ENCODE data around the gene PDXK.

PDXK gene

GRCh38 chr21:43809346-43809799, 90.4 kb downstream of the PDXK start:
- no peaks in the 10 kb centered on the region for H3K27me3 ChIP-seq (ENCODE audit: insufficient read depth, low read length)
- H3K4me3 ChIP-seq (ENCODE audit: low read depth, low read length, poor library complexity, severe bottlenecking): peak overlapping the region; percentile 66
- H3K9me3 ChIP-seq (ENCODE audit: low read length): no peaks in the 10 kb centered on the region
- H4K20me1 ChIP-seq (ENCODE audit: insufficient read depth, low read length): no peaks in the 10 kb centered on the region
- peaks cover 75% of the 10 kb centered on the region for H3K4me1 ChIP-seq (ENCODE audit: insufficient read depth, low read length, severe bottlenecking)
- H3K36me3 ChIP-seq (ENCODE audit: insufficient read depth, low read length): peaks cover 15% of the 10 kb centered on the region
- no peaks in the 10 kb centered on the region for H3F3A ChIP-seq (ENCODE audit: insufficient read depth, low read length)
- no peak overlapping the region for H2AFZ ChIP-seq (ENCODE audit: low read length)
- H3K27ac ChIP-seq (ENCODE audit: low read depth, low read length, poor library complexity, severe bottlenecking): peak overlapping the region; percentile 99
- peak overlapping the region; percentile 89 for H3K9ac ChIP-seq (ENCODE audit: low read length)
- no peaks in the 10 kb centered on the region for H3K79me2 ChIP-seq (ENCODE audit: insufficient read depth, low read length)
- peak; percentile 13; the same call in 1 of the 2 replicates for TF ChIP-seq CTCF (IDR thresholded peaks at IDR 0.05; ENCODE audit: low read length)
- TF ChIP-seq EZH2 (IDR thresholded peaks at IDR 0.05; ENCODE audit: borderline replicate concordance, low read length): no peak
- H3K4me2 ChIP-seq (ENCODE audit: low read length): peak overlapping the region; percentile 88
- no peaks in the 10 kb centered on the region for H3K9me2 ChIP-seq (ENCODE audit: low read depth, low read length)

- Histone ChIP-seq H3K4me3 (ENCODE audit: low read depth, low read length, poor library complexity, severe bottlenecking) (peak overlapping the region; percentile 66), H4K20me1 (ENCODE audit: insufficient read depth, low read length) (no peaks in the 10 kb centered on the region), H2AFZ (ENCODE audit: low read length) (no peak overlapping the region), H3K27ac (ENCODE audit: low read depth, low read length, poor library complexity, severe bottlenecking) (peak overlapping the region; percentile 99), H3K27me3 (ENCODE audit: insufficient read depth, low read length) (no peaks in the 10 kb centered on the region), H3K9me2 (ENCODE audit: low read depth, low read length) (no peaks in the 10 kb centered on the region), H3K9me3 (ENCODE audit: low read length) (no peaks in the 10 kb centered on the region), H3K9ac (ENCODE audit: low read length) (peak overlapping the region; percentile 89), H3K4me1 (ENCODE audit: insufficient read depth, low read length, severe bottlenecking) (peaks cover 69% of the 10 kb centered on the region), H3F3A (ENCODE audit: insufficient read depth, low read length) (no peaks in the 10 kb centered on the region), H3K36me3 (ENCODE audit: insufficient read depth, low read length) (peaks cover 11% of the 10 kb centered on the region; the same call in 1 of the 2 replicates), H3K79me2 (ENCODE audit: insufficient read depth, low read length) (no peaks in the 10 kb centered on the region), H3K4me2 (ENCODE audit: low read length) (peak overlapping the region; percentile 88)
- TF ChIP-seq CTCF (IDR thresholded peaks at IDR 0.05; ENCODE audit: low read length) (no peak), EZH2 (IDR thresholded peaks at IDR 0.05; ENCODE audit: borderline replicate concordance, low read length) (no peak)
Observed at GRCh38 chr21:43809853-43810504, 91.0 kb downstream of the PDXK start.

- Histone ChIP-seq H4K20me1 (ENCODE audit: insufficient read depth, low read length) (no peaks in the 10 kb centered on the region), H3K36me3 (ENCODE audit: insufficient read depth, low read length) (peaks cover 11% of the 10 kb centered on the region; the same call in 1 of the 2 replicates), H3K9me3 (ENCODE audit: low read length) (no peaks in the 10 kb centered on the region), H3K9me2 (ENCODE audit: low read depth, low read length) (no peaks in the 10 kb centered on the region), H2AFZ (ENCODE audit: low read length) (no peak overlapping the region), H3K4me2 (ENCODE audit: low read length) (peak overlapping the region; percentile 88), H3F3A (ENCODE audit: insufficient read depth, low read length) (no peaks in the 10 kb centered on the region), H3K79me2 (ENCODE audit: insufficient read depth, low read length) (no peaks in the 10 kb centered on the region), H3K4me3 (ENCODE audit: low read depth, low read length, poor library complexity, severe bottlenecking) (peak overlapping the region; percentile 66), H3K9ac (ENCODE audit: low read length) (peak overlapping the region; percentile 89; the same call in 1 of the 2 replicates), H3K27me3 (ENCODE audit: insufficient read depth, low read length) (no peaks in the 10 kb centered on the region), H3K4me1 (ENCODE audit: insufficient read depth, low read length, severe bottlenecking) (peaks cover 66% of the 10 kb centered on the region), H3K27ac (ENCODE audit: low read depth, low read length, poor library complexity, severe bottlenecking) (peak overlapping the region; percentile 99)
- TF ChIP-seq EZH2 (IDR thresholded peaks at IDR 0.05; ENCODE audit: borderline replicate concordance, low read length): no peak
- TF ChIP-seq CTCF (IDR thresholded peaks at IDR 0.05; ENCODE audit: low read length): peak; percentile 95
Observed at GRCh38 chr21:43810505-43811261, 91.8 kb downstream of the PDXK start.
